ENCODE results near the gene GDF15.
"Not testable (repeated sequence)": the region's sequence is repeated elsewhere in the genome, so short reads cannot be mapped to it uniquely, and the experiment has no call there.

The GDF15 gene

DNA sequence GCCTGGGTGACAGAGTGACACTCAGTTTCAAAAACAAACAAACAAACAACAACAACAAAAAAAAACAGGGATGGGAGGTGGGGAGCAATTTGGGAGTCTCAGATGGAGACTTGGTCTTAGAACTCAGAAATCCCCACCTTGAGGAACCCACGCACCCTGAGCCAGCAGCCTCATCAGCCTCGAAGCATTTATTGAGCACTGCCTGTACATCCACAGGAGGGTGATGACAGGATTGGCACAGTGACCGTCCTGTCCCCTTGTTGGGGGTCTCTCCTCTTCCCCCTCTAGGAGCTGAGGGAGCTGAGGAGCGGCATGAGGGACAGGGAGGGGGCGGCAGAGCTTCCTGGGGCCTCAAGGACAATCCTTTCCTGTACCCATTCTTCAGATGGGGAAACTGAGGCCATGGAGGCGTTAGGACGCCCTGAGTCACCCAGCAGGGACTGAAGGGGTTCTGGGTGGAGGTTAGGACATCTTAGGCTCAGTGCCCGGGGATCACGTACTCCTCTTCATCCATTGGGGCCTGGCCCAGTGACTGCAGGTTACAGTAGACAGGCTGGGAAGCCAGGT, 5.6 kb downstream of the GDF15 start:
- DNase-seq (ENCODE audit: low read depth, low spot score): no peak

- DNase-seq (ENCODE audit: low read depth, low spot score): no peak
These were observed 6.5 kb downstream of the GDF15 start for GRCh38 chr19:18392417-18392816.

DNA sequence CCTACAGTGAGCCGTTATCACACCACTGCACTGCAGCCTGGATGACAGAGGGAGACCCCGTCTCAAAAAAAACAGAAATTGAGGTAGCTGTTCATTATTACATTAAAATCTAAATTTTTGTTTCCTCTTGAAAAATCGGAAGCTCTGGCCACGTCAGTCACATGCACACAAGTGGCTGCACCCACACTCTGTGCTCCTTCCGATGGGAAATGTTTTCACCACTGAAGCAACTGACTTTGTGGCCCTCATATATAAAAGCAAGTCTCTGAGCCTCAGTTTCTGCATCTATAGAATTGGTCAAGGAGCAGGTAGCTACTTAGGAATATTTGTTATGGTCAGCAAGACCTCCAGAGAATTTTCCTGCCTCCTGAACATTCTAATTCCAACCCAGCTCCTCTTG, 7.0 kb downstream of the GDF15 start:
- DNase-seq (ENCODE audit: low read depth, low spot score): no peak

DNA sequence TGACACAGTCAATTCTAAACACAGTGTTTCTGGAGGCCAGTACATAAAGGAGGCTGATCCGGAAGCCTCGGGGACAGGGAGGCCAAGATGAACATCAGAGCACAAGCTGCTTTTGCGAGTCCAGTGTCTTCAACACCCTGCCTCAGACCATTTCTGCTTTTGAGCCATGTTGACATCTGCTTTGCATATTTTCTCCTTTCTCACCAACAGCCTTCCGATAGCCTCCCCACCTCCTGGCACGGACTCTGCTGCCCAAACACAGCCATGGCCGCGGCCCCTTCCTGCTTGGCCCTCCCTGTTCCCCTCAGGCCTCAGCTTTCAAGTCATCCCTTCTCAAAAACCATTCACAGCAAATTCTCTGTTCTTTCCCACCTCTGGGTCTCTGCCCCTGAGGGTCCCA, 7.9 kb downstream of the GDF15 start:
- no peak for DNase-seq (ENCODE audit: low read depth, low spot score)

GRCh38 chr19:18396471-18397241, 10.7 kb downstream of the GDF15 start:
- DNase-seq (ENCODE audit: low read depth, low spot score): no peak

- DNase-seq (ENCODE audit: low read depth, low spot score): no peak
These were observed 11.6 kb downstream of the GDF15 start, which contains the start of gene LRRC25 for GRCh38 chr19:18397242-18398202. TSS of gene LRRC25 (minus strand) at chr19:18397622. CDS start at chr19:18396963, 659 bp downstream.

- DNase-seq (ENCODE audit: low read depth, low spot score): no peak
These were observed 13.1 kb downstream of the GDF15 start for GRCh38 chr19:18399008-18399407.

GRCh38 chr19:18401580-18402112, 15.7 kb downstream of the GDF15 start:
- DNase-seq (ENCODE audit: low read depth, low spot score): no peak

DNA sequence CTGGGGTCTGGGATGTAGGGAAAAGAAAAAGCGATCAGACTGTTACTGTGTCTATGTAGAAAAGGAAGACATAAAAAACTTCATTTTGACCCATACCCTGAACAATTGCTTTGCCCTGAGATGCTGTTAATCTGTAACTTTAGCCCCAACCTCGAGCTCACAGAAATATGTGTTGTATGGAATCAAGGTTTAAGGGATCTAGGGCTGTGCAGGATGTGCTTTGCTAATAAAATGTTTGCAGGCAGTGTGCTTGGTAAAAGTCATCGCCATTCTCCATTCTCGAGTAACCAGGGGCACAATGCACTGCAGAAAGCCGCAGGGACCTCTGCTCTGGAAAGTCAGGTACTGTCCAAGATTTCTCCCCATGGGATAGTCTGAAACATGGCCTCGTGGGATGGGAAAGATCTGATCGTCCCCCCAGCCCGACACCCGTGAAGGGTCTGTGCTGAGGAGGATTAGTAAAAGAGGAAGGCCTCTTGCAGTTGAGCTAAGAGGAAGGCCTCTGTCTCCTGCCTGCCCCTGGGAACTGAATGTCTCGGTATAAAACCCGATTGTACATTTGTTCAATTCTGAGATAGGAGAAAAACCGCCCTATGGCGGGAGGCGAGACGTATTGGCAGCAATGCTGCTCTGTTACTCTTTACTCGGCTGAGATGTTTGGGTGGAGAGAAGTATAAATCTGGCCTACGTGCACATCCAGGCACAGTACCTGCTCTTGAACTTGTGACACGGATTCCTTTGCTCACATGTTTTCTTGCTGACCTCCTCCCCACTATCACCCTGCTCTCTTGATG, 16.7 kb downstream of the GDF15 start:
- DNase-seq (ENCODE audit: low read depth, low spot score): not testable (repeated sequence)

DNA sequence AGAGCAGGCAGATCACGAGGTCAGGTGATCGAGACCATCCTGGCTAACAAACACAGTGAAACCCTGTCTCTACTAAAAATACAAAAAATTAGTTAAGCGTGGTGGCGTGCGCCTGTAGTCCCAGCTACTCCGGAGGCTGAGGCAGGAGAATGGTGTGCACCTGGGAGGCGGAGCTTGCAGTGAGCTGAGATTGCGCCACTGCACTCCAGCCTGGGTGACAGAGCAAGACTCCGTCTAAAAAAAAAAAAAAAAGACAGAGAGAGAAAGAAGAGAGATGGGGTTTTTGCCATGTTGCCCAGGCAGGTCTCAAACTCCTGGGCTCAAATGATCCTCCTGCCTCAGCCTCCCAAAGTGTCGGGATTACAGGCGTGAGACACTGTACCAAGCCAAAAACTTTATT, 19.8 kb downstream of the GDF15 start:
- DNase-seq (ENCODE audit: low read depth, low spot score): not testable (repeated sequence)

- no peak for DNase-seq (ENCODE audit: low read depth, low spot score)
These were observed 20.8 kb downstream of the GDF15 start for GRCh38 chr19:18406749-18407148.

DNA sequence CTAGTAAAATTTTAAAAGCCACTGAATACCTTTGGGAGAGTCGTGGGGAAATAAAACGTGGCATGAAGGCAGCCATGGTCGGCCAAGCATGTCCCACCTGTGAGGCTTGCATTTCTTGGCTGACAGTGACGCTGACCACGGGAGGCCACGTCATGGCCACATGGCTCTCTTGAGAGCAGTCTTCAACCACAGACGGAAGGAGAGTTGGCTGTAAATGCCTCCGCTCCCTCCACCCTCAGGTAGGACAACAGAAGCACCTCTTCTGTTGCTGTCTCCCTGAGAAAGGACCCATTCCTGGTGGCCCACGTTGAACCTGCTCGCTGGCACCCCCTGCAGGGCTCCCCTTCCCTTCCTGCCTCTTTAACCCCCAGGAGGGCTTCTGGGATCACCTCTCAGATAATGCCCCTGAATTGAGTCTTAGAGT, 22.1 kb downstream of the GDF15 start:
- DNase-seq (ENCODE audit: low read depth, low spot score): no peak

GRCh38 chr19:18412610-18413239, 26.8 kb downstream of the GDF15 start:
- DNase-seq (ENCODE audit: low read depth, low spot score): no peak

- DNase-seq (ENCODE audit: low read depth, low spot score): no peak
These were observed 28.7 kb downstream of the GDF15 start for GRCh38 chr19:18414504-18415177.

GRCh38 chr19:18415178-18415867, 29.4 kb downstream of the GDF15 start:
- DNase-seq (ENCODE audit: low read depth, low spot score): no peak

DNA sequence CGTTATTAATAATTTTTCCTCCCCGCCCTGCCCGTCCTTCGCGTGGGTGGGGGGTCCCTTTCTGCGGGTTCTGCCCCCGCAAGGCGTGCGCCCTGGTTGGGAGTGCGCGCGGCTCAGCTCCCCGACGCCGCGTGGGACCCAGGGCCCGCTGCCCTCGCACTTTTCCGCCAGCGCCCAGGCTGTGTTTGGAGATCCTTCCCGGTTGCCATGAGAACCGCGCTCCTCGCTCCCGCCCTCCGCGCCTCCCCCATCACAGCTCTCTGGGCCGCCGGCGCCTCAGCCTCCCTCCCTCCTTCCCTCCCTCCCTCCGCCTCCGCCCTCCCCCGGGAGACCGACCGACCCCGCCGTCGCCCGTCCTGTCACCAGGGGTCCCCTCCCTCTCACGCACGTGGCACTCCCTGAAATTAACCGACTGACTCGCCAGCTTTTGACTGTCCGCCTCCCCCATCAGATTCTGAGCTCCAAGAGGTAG, 30.9 kb downstream of the GDF15 start:
- no peak for DNase-seq (ENCODE audit: low read depth, low spot score)

GRCh38 chr19:18417250-18418028, 31.5 kb downstream of the GDF15 start:
- no peak for DNase-seq (ENCODE audit: low read depth, low spot score)

- no peak for DNase-seq (ENCODE audit: low read depth, low spot score)
These were observed 32.1 kb downstream of the GDF15 start for GRCh38 chr19:18418029-18418482.

Data from activated naive CD8-positive, alpha-beta T cell treated with anti-CD3 and anti-CD28 coated beads, Interleukin-2, amount 50 U/mL, for 16 hours (primary cell).